Measurements from ENCODE around the gene PPIF.

The PPIF gene

GRCh38 chr10:79376078-79376628 lies 28.9 kb downstream of the PPIF start:
- no peak for DNase-seq

GRCh38 chr10:79376751-79377556 lies 29.7 kb downstream of the PPIF start:
- DNase-seq = no peak

GRCh38 chr10:79377557-79378382 lies 30.5 kb downstream of the PPIF start:
- DNase-seq = no peak

- DNase-seq = no peak
These were observed 31.0 kb downstream of the PPIF start for GRCh38 chr10:79378383-79378646.

GRCh38 chr10:79378647-79379511 lies 31.6 kb downstream of the PPIF start:
- DNase-seq = no peak

- DNase-seq = no peak
These were observed 32.3 kb downstream of the PPIF start for GRCh38 chr10:79379512-79380124.

GRCh38 chr10:79380125-79380945 lies 33.1 kb downstream of the PPIF start:
- no peak for DNase-seq

- no peak for DNase-seq
These were observed 33.9 kb downstream of the PPIF start for GRCh38 chr10:79380946-79381721.

- peak; percentile 83 for DNase-seq
These were observed 34.5 kb downstream of the PPIF start for GRCh38 chr10:79381804-79382221.

- no peak for DNase-seq
These were observed 35.2 kb downstream of the PPIF start for GRCh38 chr10:79382491-79382941.

GRCh38 chr10:79383974-79384606 lies 36.8 kb downstream of the PPIF start:
- no peak for DNase-seq

- no peak for DNase-seq
These were observed 37.6 kb downstream of the PPIF start for GRCh38 chr10:79384773-79385391.

GRCh38 chr10:79385392-79385795 lies 38.1 kb downstream of the PPIF start:
- no peak for DNase-seq

GRCh38 chr10:79385804-79386531 lies 38.7 kb downstream of the PPIF start:
- DNase-seq = no peak

- no peak for DNase-seq
These were observed 39.6 kb downstream of the PPIF start for GRCh38 chr10:79386637-79387465.

GRCh38 chr10:79387466-79387973 lies 40.3 kb downstream of the PPIF start:
- no peak for DNase-seq

GRCh38 chr10:79387974-79388850 lies 40.9 kb downstream of the PPIF start:
- no peak for DNase-seq
